ENCODE measurements around the gene SOX5.
A peak's percentile ranks its signal among the peaks of the same experiment; 100 is the strongest.
"Not testable (repeated sequence)": the region's sequence is repeated elsewhere in the genome, so short reads cannot be mapped to it uniquely, and the experiment has no call there.

Gene SOX5

GRCh38 chr12:23504641-23505399, 444.6 kb downstream of the SOX5 start:
- no peak for TF ChIP-seq CTCF (IDR thresholded peaks at IDR 0.05; ENCODE audit: low read depth, low read length)
- TF ChIP-seq MYC (IDR thresholded peaks at IDR 0.05; ENCODE audit: low read depth, low read length), result no peak
- no peak for TF ChIP-seq MAX (IDR thresholded peaks at IDR 0.05; ENCODE audit: low read depth, low read length)
- TF ChIP-seq POLR2A (IDR thresholded peaks at IDR 0.05; ENCODE audit: extremely low read depth, insufficient read length), result no peak
- no peak for DNase-seq (ENCODE audit: low read depth)
- H3K4me3 ChIP-seq (ENCODE audit: low read depth, low read length), result no peak overlapping the region

GRCh38 chr12:23504043-23504442, 445.4 kb downstream of the SOX5 start:
- no peak overlapping the region for H3K4me3 ChIP-seq (ENCODE audit: low read depth, low read length)
- TF ChIP-seq CTCF (IDR thresholded peaks at IDR 0.05; ENCODE audit: low read depth, low read length) (peak; percentile 15), POLR2A (IDR thresholded peaks at IDR 0.05; ENCODE audit: extremely low read depth, insufficient read length) (no peak)
- peak; percentile 17 for DNase-seq (ENCODE audit: low read depth)

- H3K4me3 ChIP-seq (ENCODE audit: low read depth, low read length), result no peak overlapping the region
- TF ChIP-seq CTCF (IDR thresholded peaks at IDR 0.05; ENCODE audit: low read depth, low read length), result no peak
- TF ChIP-seq MYC (IDR thresholded peaks at IDR 0.05; ENCODE audit: low read depth, low read length), result no peak
- no peak for TF ChIP-seq POLR2A (IDR thresholded peaks at IDR 0.05; ENCODE audit: extremely low read depth, insufficient read length)
- DNase-seq (ENCODE audit: low read depth), result no peak
Observed at GRCh38 chr12:23503544-23503943, 445.9 kb downstream of the SOX5 start.

- DNase-seq (ENCODE audit: low read depth), result no peak
- no peak for TF ChIP-seq POLR2A (IDR thresholded peaks at IDR 0.05; ENCODE audit: extremely low read depth, insufficient read length)
- TF ChIP-seq MAX (IDR thresholded peaks at IDR 0.05; ENCODE audit: low read depth, low read length), result no peak
- TF ChIP-seq CTCF (IDR thresholded peaks at IDR 0.05; ENCODE audit: low read depth, low read length), result no peak
- no peak for TF ChIP-seq MYC (IDR thresholded peaks at IDR 0.05; ENCODE audit: low read depth, low read length)
Observed at GRCh38 chr12:23502259-23502658, 447.2 kb downstream of the SOX5 start.

GRCh38 chr12:23495472-23495871, 454.0 kb downstream of the SOX5 start:
- no peak overlapping the region for H3K4me3 ChIP-seq (ENCODE audit: low read depth, low read length)
- no peak for TF ChIP-seq MAX (IDR thresholded peaks at IDR 0.05; ENCODE audit: low read depth, low read length)
- no peak for TF ChIP-seq CTCF (IDR thresholded peaks at IDR 0.05; ENCODE audit: low read depth, low read length)
- no peak for TF ChIP-seq MYC (IDR thresholded peaks at IDR 0.05; ENCODE audit: low read depth, low read length)
- no peak for TF ChIP-seq POLR2A (IDR thresholded peaks at IDR 0.05; ENCODE audit: extremely low read depth, insufficient read length)
- no peak for DNase-seq (ENCODE audit: low read depth)

More at GRCh38 chr12:23502259-23502658, 447.2 kb downstream of the SOX5 start:
- H3K4me3 ChIP-seq (ENCODE audit: low read depth, low read length), result no peak overlapping the region

- no peak overlapping the region for H3K4me3 ChIP-seq (ENCODE audit: low read depth, low read length)
- no peak for DNase-seq (ENCODE audit: low read depth)
- TF ChIP-seq CTCF (IDR thresholded peaks at IDR 0.05; ENCODE audit: low read depth, low read length), result no peak
- TF ChIP-seq POLR2A (IDR thresholded peaks at IDR 0.05; ENCODE audit: extremely low read depth, insufficient read length), result no peak
- no peak for TF ChIP-seq MYC (IDR thresholded peaks at IDR 0.05; ENCODE audit: low read depth, low read length)
- TF ChIP-seq MAX (IDR thresholded peaks at IDR 0.05; ENCODE audit: low read depth, low read length), result no peak
Observed at GRCh38 chr12:23493672-23494071, 455.8 kb downstream of the SOX5 start.

- H3K4me3 ChIP-seq (ENCODE audit: low read depth, low read length); DNase-seq (ENCODE audit: low read depth): not testable (repeated sequence)
Observed at GRCh38 chr12:23491029-23491428, 458.4 kb downstream of the SOX5 start.

Measured in NB4 (cell line).